ENCODE data around the gene MAP3K9. TPM values are rescaled to one million over a fixed set of nuclear protein-coding genes. Genes with fewer than 3 reads are reported as not detected.

MAP3K9 gene
- total and polyA plus RNA-seq, 2 of the 8 experiments (the other 6 are each of a cell fraction or from before 2014, with no cell fraction given) = 9.8 to 24.7 TPM

DNA sequence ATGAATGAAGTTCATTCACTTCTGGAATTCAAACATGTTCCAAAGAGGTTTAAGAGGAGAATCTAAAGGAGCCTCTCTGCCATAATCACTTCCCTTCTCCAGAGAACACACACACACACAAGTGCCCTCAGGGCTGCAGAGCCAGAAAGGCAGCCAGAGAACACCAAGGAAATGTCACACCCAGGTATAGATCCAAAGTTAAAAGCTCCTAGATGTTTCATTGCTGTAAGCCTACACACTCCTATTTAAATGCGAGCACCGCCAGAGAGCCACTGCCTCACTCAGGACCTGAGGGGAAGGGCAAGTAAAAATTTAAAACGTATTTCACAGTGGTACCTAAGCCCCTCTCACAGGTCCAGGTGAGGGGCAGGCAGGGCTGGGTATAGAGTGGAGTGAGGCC, 85.2 kb downstream of the MAP3K9 start:
- Histone ChIP-seq H3K4me3 (ENCODE audit: extremely low read depth in 1 of 4, insufficient read depth in 2 of 4, low read depth in 3 of 4, low read length in 4 of 4) (no peak overlapping the region), H3K4me2 (ENCODE audit: insufficient read depth in 1 of 2, low read depth in 2 of 2, low read length in 2 of 2) (no peak overlapping the region), H3K18ac (ENCODE audit: extremely low read depth, low read length) (no peak overlapping the region), H4K91ac (replicated peaks; ENCODE audit: insufficient read length, low read length) (no peak overlapping the region), H4K5ac (ENCODE audit: insufficient read length, low read depth, low read length) (no peak overlapping the region), H2BK15ac (ENCODE audit: low read length) (no peak overlapping the region), H3K56ac (replicated peaks; ENCODE audit: insufficient read length, low read depth, low read length) (no peak overlapping the region), H2AK5ac (ENCODE audit: low read depth, low read length) (no peak overlapping the region), H4K20me1 (replicated peaks in 1 of 2; ENCODE audit: control insufficient read depth in 1 of 2, insufficient read depth in 2 of 2, low read length in 2 of 2) (peaks cover 0 to 2% of the 10 kb centered on the region in 2 experiments), H3K4me1 (replicated peaks in 1 of 4; ENCODE audit: control insufficient read depth in 3 of 4, insufficient read depth in 4 of 4, low read length in 3 of 4) (0 out of 7 replicates have a peak, but pooled peaks cover 0 to 2% (median 0%) of the 10 kb centered on the region in 4 experiments), H2AFZ (ENCODE audit: low read length) (no peak overlapping the region), H3K4ac (replicated peaks; ENCODE audit: insufficient read length, low read depth, low read length) (no peak overlapping the region), H2BK12ac (ENCODE audit: low read depth, low read length) (no peak overlapping the region), H3K23ac (ENCODE audit: insufficient read length) (no peak overlapping the region), H3K79me2 (ENCODE audit: control insufficient read depth in 1 of 2, insufficient read depth in 2 of 2, low read length in 2 of 2) (no peaks in the 10 kb centered on the region), H2BK20ac (ENCODE audit: low read length) (no peak overlapping the region), H3K36me3 (ENCODE audit: control insufficient read depth in 2 of 4, insufficient read depth in 4 of 4, low read length in 3 of 4) (peaks cover 0 to 6% (median 1%) of the 10 kb centered on the region in 4 experiments; a peak in 3 of 8 replicates), H2BK5ac (ENCODE audit: low read depth, low read length) (no peak overlapping the region), H2BK120ac (replicated peaks; ENCODE audit: low read depth, low read length) (no peak overlapping the region), H3K9me3 (ENCODE audit: insufficient read depth in 2 of 2, low read depth in 1 of 2, low read length in 1 of 2) (no peaks in the 10 kb centered on the region), H3K79me1 (ENCODE audit: low read depth, low read length) (no peaks in the 10 kb centered on the region), H3K27ac (ENCODE audit: low read depth, low read length) (no peak overlapping the region), H3K14ac (ENCODE audit: insufficient read length) (no peak overlapping the region), H3K27me3 (replicated peaks in 1 of 4; ENCODE audit: control insufficient read depth in 3 of 4, extremely low read depth in 1 of 4, insufficient read depth in 3 of 4, low read length in 3 of 4) (no peaks in the 10 kb centered on the region), H3K23me2 (ENCODE audit: low read depth, low read length) (no peaks in the 10 kb centered on the region), H4K8ac (ENCODE audit: extremely low read depth, insufficient read depth, low read length) (no peak overlapping the region), H3K9ac (replicated peaks in 1 of 4; ENCODE audit: extremely low read depth in 1 of 4, low read depth in 3 of 4, low read length in 3 of 4) (no peak overlapping the region)
- DNase-seq (ENCODE audit: low read depth in 1 of 2, low spot score in 2 of 2) = no peak
- no peak for FAIRE-seq
- WGBS, 2 experiments (ENCODE audit: extremely low coverage in 1 of 2, insufficient coverage in 1 of 2, insufficient read length in 1 of 2, insufficient replicate concordance in 2 of 2, low coverage in 1 of 2, low lambda C conversion rate in 2 of 2, missing lambda C conversion rate in 1 of 2) = 81% methylated on average over 3 of the region's 3 CpGs; no CpG with 5 or more reads in 1 of the 2 experiments
- ChIA-PET POLR2A (ENCODE audit: partially characterized antibody) (interaction anchor here (2.1 kb wide), 1 partner anchor 15 kb away, joined by 9 read pairs; no protein-coding TSS in a partner anchor), CTCF (ENCODE audit: partially characterized antibody) (interaction anchor here (0.7 to 2.4 kb wide), 6 partner anchors 9 to 111 kb away, joined by 3 to 10 read pairs (median 6); no protein-coding TSS in a partner anchor)

Data from H1 (cell line).